ENCODE measurements around the gene SEL1L2. TPM values are rescaled to one million over a fixed set of nuclear protein-coding genes. Genes with fewer than 3 reads are reported as not detected.

SEL1L2 gene
- total RNA-seq, 2 donors from 2014 or later: not detected

DNA sequence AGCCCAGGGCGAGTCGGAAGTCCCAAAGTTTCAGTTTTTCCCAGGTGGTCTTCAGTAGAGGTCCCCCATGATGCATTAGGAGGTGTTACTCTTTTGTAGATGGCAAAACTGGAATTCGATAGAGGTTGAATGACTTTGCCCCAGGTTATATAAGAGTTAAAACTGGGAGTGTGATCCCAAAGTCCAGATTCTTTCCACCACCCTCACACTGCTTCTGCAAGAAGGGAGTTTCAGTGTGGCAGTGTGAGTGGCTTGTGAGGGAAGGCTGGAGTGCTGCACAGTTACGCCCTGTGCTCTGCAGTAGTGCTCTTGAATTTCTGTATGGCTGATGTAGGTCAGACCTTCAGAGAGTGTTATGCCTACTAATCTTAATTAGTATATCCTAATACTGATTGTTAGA is 175.7 kb downstream of the SEL1L2 start:
- H3K27ac ChIP-seq (ENCODE audit: low read depth, low read length): no peak overlapping the region
- H3K9me3 ChIP-seq (ENCODE audit: control insufficient read depth, low read length): no peaks in the 10 kb centered on the region
- TF ChIP-seq, protein P1, sequence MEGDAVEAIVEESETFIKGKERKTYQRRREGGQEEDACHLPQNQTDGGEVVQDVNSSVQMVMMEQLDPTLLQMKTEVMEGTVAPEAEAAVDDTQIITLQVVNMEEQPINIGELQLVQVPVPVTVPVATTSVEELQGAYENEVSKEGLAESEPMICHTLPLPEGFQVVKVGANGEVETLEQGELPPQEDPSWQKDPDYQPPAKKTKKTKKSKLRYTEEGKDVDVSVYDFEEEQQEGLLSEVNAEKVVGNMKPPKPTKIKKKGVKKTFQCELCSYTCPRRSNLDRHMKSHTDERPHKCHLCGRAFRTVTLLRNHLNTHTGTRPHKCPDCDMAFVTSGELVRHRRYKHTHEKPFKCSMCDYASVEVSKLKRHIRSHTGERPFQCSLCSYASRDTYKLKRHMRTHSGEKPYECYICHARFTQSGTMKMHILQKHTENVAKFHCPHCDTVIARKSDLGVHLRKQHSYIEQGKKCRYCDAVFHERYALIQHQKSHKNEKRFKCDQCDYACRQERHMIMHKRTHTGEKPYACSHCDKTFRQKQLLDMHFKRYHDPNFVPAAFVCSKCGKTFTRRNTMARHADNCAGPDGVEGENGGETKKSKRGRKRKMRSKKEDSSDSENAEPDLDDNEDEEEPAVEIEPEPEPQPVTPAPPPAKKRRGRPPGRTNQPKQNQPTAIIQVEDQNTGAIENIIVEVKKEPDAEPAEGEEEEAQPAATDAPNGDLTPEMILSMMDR (conservative IDR thresholded peaks at IDR 0.05): no peak
- no peaks in the 10 kb centered on the region for H3K4me1 ChIP-seq (ENCODE audit: control insufficient read depth, insufficient read depth, low read length)
- H3K36me3 Mint-ChIP-seq (ENCODE audit: low read depth): peaks cover 56% of the 10 kb centered on the region
- no peaks in the 10 kb centered on the region for H3K27me3 Mint-ChIP-seq (ENCODE audit: insufficient read depth)
- H3K27me3 ChIP-seq (ENCODE audit: control insufficient read depth, insufficient read depth, low read length, poor library complexity, severe bottlenecking): peaks cover 4% of the 10 kb centered on the region
- H3K36me3 ChIP-seq (ENCODE audit: control insufficient read depth, insufficient read depth, low read length): peaks cover 66% of the 10 kb centered on the region
- H3K9ac ChIP-seq (ENCODE audit: extremely low read depth, low read length, poor library complexity, severe bottlenecking): no peak overlapping the region
- H3K9me3 Mint-ChIP-seq: no peaks in the 10 kb centered on the region
- peaks cover 15% of the 10 kb centered on the region for H3K4me1 Mint-ChIP-seq
- no peak overlapping the region for H3K4me3 ChIP-seq (ENCODE audit: low read length)
- DNase-seq: no peak
- no peak overlapping the region for H3K4me3 Mint-ChIP-seq
- 94% methylated on average over 4 of the region's 4 CpGs; no CpG with 5 or more reads in 1 of the 2 experiments for WGBS, 2 experiments (ENCODE audit: insufficient coverage in 1 of 2, insufficient read length in 1 of 2)
- H3K27ac Mint-ChIP-seq: no peak overlapping the region

DNA sequence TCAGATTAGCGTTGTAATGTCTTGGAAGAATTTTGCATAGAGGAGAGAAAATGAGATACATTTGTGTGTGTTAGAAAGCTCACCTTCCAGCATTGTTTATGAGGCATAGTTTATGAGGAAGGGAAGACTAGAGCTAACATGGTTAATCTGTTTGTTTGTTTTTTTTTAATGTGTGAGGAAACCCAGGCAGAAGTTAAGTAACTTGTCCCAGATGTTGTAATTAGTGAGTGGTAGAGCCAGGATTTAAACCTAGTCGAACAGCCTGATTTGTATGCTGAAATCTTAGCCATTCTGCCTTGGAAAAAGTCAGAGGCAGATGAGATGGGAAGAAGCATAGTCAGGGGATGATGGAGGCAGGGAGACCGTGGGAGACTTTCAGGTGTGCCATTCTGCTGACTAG is 176.5 kb downstream of the SEL1L2 start:
- no peaks in the 10 kb centered on the region for H3K9me3 Mint-ChIP-seq
- no peak overlapping the region for H3K4me3 Mint-ChIP-seq
- peaks cover 4% of the 10 kb centered on the region for H3K27me3 ChIP-seq (ENCODE audit: control insufficient read depth, insufficient read depth, low read length, poor library complexity, severe bottlenecking)
- H3K27me3 Mint-ChIP-seq (ENCODE audit: insufficient read depth): no peaks in the 10 kb centered on the region
- peaks cover 74% of the 10 kb centered on the region for H3K36me3 ChIP-seq (ENCODE audit: control insufficient read depth, insufficient read depth, low read length)
- no peaks in the 10 kb centered on the region for H3K9me3 ChIP-seq (ENCODE audit: control insufficient read depth, low read length)
- WGBS, 2 experiments (ENCODE audit: insufficient coverage in 1 of 2, insufficient read length in 1 of 2): 61 to 72% methylated on average over 2 to 3 of the region's 3 CpGs
- H3K27ac ChIP-seq (ENCODE audit: low read depth, low read length): no peak overlapping the region
- H3K4me1 Mint-ChIP-seq: peaks cover 15% of the 10 kb centered on the region
- TF ChIP-seq, protein P1 (conservative IDR thresholded peaks at IDR 0.05): no peak
- H3K36me3 Mint-ChIP-seq (ENCODE audit: low read depth): peaks cover 56% of the 10 kb centered on the region
- no peak for DNase-seq
- no peak overlapping the region for H3K4me3 ChIP-seq (ENCODE audit: low read length)
- H3K4me1 ChIP-seq (ENCODE audit: control insufficient read depth, insufficient read depth, low read length): no peaks in the 10 kb centered on the region
- no peak overlapping the region for H3K9ac ChIP-seq (ENCODE audit: extremely low read depth, low read length, poor library complexity, severe bottlenecking)
- H3K27ac Mint-ChIP-seq: no peak overlapping the region

DNA sequence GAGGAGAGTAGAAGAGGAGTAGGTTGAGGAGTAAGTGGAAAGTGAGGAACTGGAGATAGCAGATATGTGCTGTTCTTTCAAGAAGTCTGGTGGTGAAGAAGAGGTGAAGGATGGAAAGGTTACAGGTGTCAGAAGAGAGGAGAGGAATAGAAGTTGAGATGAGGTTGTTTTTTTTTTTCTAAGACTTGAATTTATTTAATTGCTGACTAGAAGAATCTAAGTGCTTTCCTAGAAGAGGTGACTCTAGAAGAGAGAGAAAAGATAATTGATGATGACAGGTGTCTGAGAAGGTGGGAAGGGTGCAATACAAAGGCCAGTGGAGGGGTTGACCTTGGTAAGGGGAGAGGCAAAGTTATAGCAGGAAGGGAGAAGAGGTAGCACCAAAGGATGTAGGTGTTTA is 180.0 kb downstream of the SEL1L2 start:
- no peak for DNase-seq
- Histone ChIP-seq H3K9me3 (ENCODE audit: control insufficient read depth, low read length) (no peaks in the 10 kb centered on the region), H3K4me1 (ENCODE audit: control insufficient read depth, insufficient read depth, low read length) (no peaks in the 10 kb centered on the region), H3K27me3 (ENCODE audit: control insufficient read depth, insufficient read depth, low read length, poor library complexity, severe bottlenecking) (no peaks in the 10 kb centered on the region), H3K4me3 (ENCODE audit: low read length) (no peak overlapping the region), H3K27ac (ENCODE audit: low read depth, low read length) (no peak overlapping the region), H3K9ac (ENCODE audit: extremely low read depth, low read length, poor library complexity, severe bottlenecking) (no peak overlapping the region), H3K36me3 (ENCODE audit: control insufficient read depth, insufficient read depth, low read length) (peaks cover 73% of the 10 kb centered on the region)
- H3K4me3 Mint-ChIP-seq: no peak overlapping the region
- no peaks in the 10 kb centered on the region for H3K9me3 Mint-ChIP-seq
- H3K36me3 Mint-ChIP-seq (ENCODE audit: low read depth): peaks cover 37% of the 10 kb centered on the region
- TF ChIP-seq, protein P1 (conservative IDR thresholded peaks at IDR 0.05): no peak
- no peaks in the 10 kb centered on the region for H3K27me3 Mint-ChIP-seq (ENCODE audit: insufficient read depth)
- H3K27ac Mint-ChIP-seq: no peak overlapping the region
- H3K4me1 Mint-ChIP-seq: no peaks in the 10 kb centered on the region
